Omental fat pad (tissue), 4 donors: ENCODE data around the gene LYRM2. TPM values are rescaled to one million over a fixed set of nuclear protein-coding genes. Genes with fewer than 3 reads are reported as not detected.

Source experiments
- ATAC-seq: fragments of 150-250 bp; one replicate; pipeline ENCODE4 v1.9.1; 2016; ENCODE audit warnings: mild to moderate bottlenecking, moderate library complexity; ENCODE audit not compliant: low FRiP score
- DNase-seq: peaks from one replicate; pipeline ENCODE4 v3.0.0-alpha.2; 2019; ENCODE audit warnings: low spot score
- CTCF ChIP-seq, 3 donors: fragments of 450-650 bp; IDR thresholded peaks; one replicate each; pipeline ENCODE4 v1.5.1; 2016 to 2017; ENCODE audit warnings: antibody characterized with exemption in 3 of 3, mild to moderate bottlenecking in 3 of 3, moderate library complexity in 2 of 3
- total RNA-seq, 4 donors: library from RNA; depleted of rRNA; stranded (reverse); fragments of >200 nt; gene quantifications; one replicate each; pipeline ENCODE4 v1.1.0, GENCODE V29; 2016

LYRM2 gene
- total RNA-seq, 4 donors from 2014 or later, result 12.7 to 21.3 (median 20.3) TPM

GRCh38 chr6:89680150-89680549, 41.6 kb upstream of the LYRM2 start:
- ATAC-seq, result no peak
- TF ChIP-seq CTCF (IDR thresholded peaks at IDR 0.05), result no peak

GRCh38 chr6:89679215-89680120, 40.9 kb upstream of the LYRM2 start:
- TF ChIP-seq CTCF (IDR thresholded peaks at IDR 0.05), result no peak
- ATAC-seq (no peak), DNase-seq (no peak)

More at GRCh38 chr6:89680150-89680549, 41.6 kb upstream of the LYRM2 start:
- no peak for DNase-seq

GRCh38 chr6:89678531-89678930, 40.0 kb upstream of the LYRM2 start:
- no peak for TF ChIP-seq CTCF (IDR thresholded peaks at IDR 0.05)
- ATAC-seq, result no peak
- DNase-seq, result no peak

GRCh38 chr6:89675949-89676748, 37.6 kb upstream of the LYRM2 start:
- TF ChIP-seq CTCF (IDR thresholded peaks at IDR 0.05), result no peak
- ATAC-seq, result no peak
- no peak for DNase-seq

GRCh38 chr6:89670935-89671565, 32.5 kb upstream of the LYRM2 start:
- no peak for ATAC-seq
- no peak for TF ChIP-seq CTCF (IDR thresholded peaks at IDR 0.05)
- DNase-seq, result no peak

- no peak for TF ChIP-seq CTCF (IDR thresholded peaks at IDR 0.05)
- DNase-seq (no peak), ATAC-seq (no peak)
Observed at GRCh38 chr6:89669002-89669401, 30.5 kb upstream of the LYRM2 start.
